ENCODE data around the gene ANO3. TPM values are rescaled to one million over a fixed set of nuclear protein-coding genes. Genes with fewer than 3 reads are reported as not detected.

ANO3 gene
- total RNA-seq, 1 donor from 2014 or later, result 0.29 TPM

- H3K4me3 Mint-ChIP-seq, result no peak overlapping the region
- H3K4me1 Mint-ChIP-seq (ENCODE audit: unreplicated experiment), result peaks cover under 1% of the 10 kb centered on the region
- H3K27me3 Mint-ChIP-seq, result no peaks in the 10 kb centered on the region
- H3K36me3 Mint-ChIP-seq, result no peaks in the 10 kb centered on the region
- TF ChIP-seq CTCF (conservative IDR thresholded peaks at IDR 0.05), result no peak
- no peak for DNase-seq (ENCODE audit: extremely low spot score, unreplicated experiment)
- H3K9me3 Mint-ChIP-seq, result no peaks in the 10 kb centered on the region
- no peak overlapping the region for H3K27ac Mint-ChIP-seq
Observed at GRCh38 chr11:26708736-26709456, 377.0 kb downstream of the ANO3 start.

- H3K9me3 Mint-ChIP-seq, result no peaks in the 10 kb centered on the region
- DNase-seq (ENCODE audit: extremely low spot score, unreplicated experiment), result no peak
- no peak overlapping the region for H3K27ac Mint-ChIP-seq
- no peaks in the 10 kb centered on the region for H3K36me3 Mint-ChIP-seq
- no peak overlapping the region for H3K4me3 Mint-ChIP-seq
- no peaks in the 10 kb centered on the region for H3K4me1 Mint-ChIP-seq (ENCODE audit: unreplicated experiment)
- no peaks in the 10 kb centered on the region for H3K27me3 Mint-ChIP-seq
- TF ChIP-seq CTCF (conservative IDR thresholded peaks at IDR 0.05), result no peak
Observed at GRCh38 chr11:26710489-26710888, 378.6 kb downstream of the ANO3 start.

GRCh38 chr11:26712497-26712896 is 380.6 kb downstream of the ANO3 start:
- Mint-ChIP-seq H3K36me3 (no peaks in the 10 kb centered on the region), H3K27me3 (no peaks in the 10 kb centered on the region), H3K4me1 (ENCODE audit: unreplicated experiment) (no peaks in the 10 kb centered on the region), H3K4me3 (no peak overlapping the region), H3K27ac (no peak overlapping the region), H3K9me3 (no peaks in the 10 kb centered on the region)
- no peak for TF ChIP-seq CTCF (conservative IDR thresholded peaks at IDR 0.05)
- no peak for DNase-seq (ENCODE audit: extremely low spot score, unreplicated experiment)

Other genes starting within 250 kb of the ANO3 start
- 6.9 and 19.7 TPM in 2 replicates for gene MUC15, start 240.1 kb downstream of the ANO3 start, total RNA-seq (ENCODE audit: low replicate concordance)

Measured in type B pancreatic cell (in vitro differentiated cells).